NB4 (cell line): ENCODE data around the gene SH2D3C.

Experiments used
- DNase-seq: peaks from one replicate; pipeline ENCODE4 v3.0.0; 2010; ENCODE audit warnings: low read depth
- H3K4me3 ChIP-seq: one replicate; pipeline ENCODE4 v1.5.1; 2011; ENCODE audit warnings: mild to moderate bottlenecking, low read depth, low read length, moderate library complexity
- MYC ChIP-seq: IDR thresholded peaks from 2 replicates; pipeline ENCODE4 v1.6.1; 2011; ENCODE audit warnings: low read depth, low read length
- POLR2A ChIP-seq: IDR thresholded peaks from 2 replicates; pipeline ENCODE4 v1.6.1; 2011; ENCODE audit warnings: mild to moderate bottlenecking; ENCODE audit not compliant: insufficient read length; ENCODE audit errors: extremely low read depth
- TF ChIP-seq, protein P1 (sequence below): IDR thresholded peaks from 2 replicates; pipeline ENCODE4 v1.6.1; 2011; ENCODE audit warnings: low read depth, low read length
- TF ChIP-seq, protein P2 (sequence below): IDR thresholded peaks from one replicate; pipeline ENCODE4 v1.5.1; 2012; ENCODE audit warnings: low read depth, low read length

Gene SH2D3C

DNA sequence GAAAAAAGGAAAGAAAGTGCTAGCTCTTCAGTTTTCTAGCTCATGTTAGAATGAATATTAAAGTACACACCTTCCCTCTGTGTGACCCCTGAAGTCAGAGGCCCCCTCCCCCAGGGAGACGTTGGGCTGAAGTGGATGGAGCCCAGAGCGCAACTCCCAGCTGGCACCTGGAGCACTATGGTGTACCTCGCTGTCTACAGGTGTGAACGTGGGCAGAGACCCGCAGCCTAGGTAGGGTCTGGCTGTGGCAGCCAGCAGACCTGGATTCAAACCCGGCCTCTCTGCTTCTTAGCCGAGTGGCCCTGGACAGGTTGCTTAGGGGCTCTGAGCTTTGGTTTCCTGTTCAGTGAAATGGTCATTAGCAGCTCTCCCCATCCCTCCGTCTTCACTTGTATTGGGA is 49.7 kb downstream of the SH2D3C start:
- no peak for DNase-seq
- TF ChIP-seq, protein P1, sequence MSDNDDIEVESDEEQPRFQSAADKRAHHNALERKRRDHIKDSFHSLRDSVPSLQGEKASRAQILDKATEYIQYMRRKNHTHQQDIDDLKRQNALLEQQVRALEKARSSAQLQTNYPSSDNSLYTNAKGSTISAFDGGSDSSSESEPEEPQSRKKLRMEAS: no peak
- TF ChIP-seq, protein P2, sequence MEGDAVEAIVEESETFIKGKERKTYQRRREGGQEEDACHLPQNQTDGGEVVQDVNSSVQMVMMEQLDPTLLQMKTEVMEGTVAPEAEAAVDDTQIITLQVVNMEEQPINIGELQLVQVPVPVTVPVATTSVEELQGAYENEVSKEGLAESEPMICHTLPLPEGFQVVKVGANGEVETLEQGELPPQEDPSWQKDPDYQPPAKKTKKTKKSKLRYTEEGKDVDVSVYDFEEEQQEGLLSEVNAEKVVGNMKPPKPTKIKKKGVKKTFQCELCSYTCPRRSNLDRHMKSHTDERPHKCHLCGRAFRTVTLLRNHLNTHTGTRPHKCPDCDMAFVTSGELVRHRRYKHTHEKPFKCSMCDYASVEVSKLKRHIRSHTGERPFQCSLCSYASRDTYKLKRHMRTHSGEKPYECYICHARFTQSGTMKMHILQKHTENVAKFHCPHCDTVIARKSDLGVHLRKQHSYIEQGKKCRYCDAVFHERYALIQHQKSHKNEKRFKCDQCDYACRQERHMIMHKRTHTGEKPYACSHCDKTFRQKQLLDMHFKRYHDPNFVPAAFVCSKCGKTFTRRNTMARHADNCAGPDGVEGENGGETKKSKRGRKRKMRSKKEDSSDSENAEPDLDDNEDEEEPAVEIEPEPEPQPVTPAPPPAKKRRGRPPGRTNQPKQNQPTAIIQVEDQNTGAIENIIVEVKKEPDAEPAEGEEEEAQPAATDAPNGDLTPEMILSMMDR: no peak
- TF ChIP-seq POLR2A: no peak
- TF ChIP-seq MYC: no peak
- no peak overlapping the region for H3K4me3 ChIP-seq

DNA sequence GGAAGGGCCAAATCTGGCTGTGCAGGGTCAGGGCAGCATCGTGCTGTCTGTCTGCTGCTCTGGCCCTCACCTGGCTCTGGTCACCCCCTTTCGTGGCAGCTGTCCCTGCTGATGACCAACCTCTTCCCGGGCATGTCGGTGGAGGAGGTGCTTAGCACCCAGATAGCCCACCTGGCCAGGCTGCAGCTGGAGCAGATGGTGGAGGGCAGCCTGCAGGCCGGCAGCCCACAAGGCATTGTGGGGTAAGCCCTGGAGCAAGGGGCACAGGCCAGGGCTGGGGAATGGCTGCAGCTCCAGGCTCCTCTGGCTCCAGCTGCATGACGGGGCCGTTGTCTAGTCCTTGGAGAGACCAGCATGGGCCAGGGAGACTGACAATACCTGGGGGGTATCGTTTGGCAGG is 51.6 kb downstream of the SH2D3C start:
- TF ChIP-seq MYC: no peak
- TF ChIP-seq, protein P1: no peak
- no peak for TF ChIP-seq POLR2A
- TF ChIP-seq, protein P2: no peak
- no peak overlapping the region for H3K4me3 ChIP-seq
- DNase-seq: no peak

DNA sequence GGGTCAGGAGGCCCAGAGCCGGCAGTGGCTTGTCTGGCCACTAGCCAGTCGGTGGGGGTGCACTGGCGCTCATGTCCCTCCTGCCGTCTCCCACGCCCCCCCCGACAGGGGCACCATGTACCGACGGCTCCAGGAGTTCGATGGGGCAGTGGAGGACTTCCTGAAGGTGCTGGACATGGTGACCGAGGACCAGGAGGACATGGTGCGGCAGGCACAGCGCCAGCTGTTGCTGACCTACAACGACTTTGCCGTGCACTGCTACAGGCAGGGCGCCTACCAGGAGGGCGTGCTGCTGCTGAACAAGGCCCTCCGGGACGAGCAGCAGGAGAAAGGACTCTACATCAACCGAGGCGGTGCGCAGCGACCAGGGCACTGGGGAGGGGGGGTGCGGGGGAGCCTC is 54.5 kb downstream of the SH2D3C start:
- H3K4me3 ChIP-seq: no peak overlapping the region
- TF ChIP-seq, protein P2: no peak
- TF ChIP-seq POLR2A (no peak), MYC (no peak)
- TF ChIP-seq, protein P1: no peak
- DNase-seq: no peak

DNA sequence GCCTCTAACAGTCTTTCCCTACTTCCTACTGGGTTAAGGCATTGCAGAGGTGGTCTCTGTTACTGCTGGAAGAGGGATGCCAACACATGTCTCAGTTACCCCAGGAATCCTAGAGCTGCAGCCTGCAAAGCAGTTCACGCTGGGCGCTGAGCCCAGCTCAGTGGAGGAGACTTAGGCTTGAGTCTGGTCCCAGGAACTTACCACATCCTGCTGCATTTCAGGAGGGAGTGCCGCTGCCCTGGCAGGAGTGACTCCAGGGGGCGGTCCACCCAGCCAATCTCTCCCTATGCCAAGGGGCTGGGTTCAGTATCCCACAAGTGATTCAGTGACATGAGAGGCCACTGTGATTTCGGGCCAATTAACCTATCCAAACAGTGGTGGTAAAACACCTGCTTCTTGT is 55.0 kb downstream of the SH2D3C start:
- DNase-seq: no peak
- H3K4me3 ChIP-seq: no peak overlapping the region
- TF ChIP-seq MYC: no peak
- TF ChIP-seq, protein P2: no peak
- no peak for TF ChIP-seq POLR2A
- TF ChIP-seq, protein P1: no peak

DNA sequence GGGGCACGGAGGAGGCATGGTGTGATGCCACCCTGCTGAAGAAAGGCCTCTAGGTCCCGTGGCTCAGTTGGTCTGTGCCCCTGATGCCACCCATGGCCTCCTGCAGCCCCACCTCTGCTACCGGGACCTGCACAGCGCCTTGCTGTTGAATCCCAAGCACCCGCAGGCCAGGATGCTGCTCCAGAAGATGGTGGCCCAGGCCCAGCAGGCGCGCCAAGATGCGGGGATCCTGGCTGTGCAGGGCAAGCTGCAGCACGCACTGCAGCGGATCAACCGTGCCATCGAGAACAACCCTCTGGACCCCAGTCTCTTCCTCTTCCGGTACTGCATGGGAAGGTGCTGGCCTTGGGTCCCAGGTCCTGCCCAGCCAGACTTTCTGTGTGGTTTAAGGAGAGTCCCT is 55.5 kb downstream of the SH2D3C start:
- H3K4me3 ChIP-seq: no peak overlapping the region
- TF ChIP-seq, protein P2: no peak
- TF ChIP-seq, protein P1: no peak
- TF ChIP-seq POLR2A (no peak), MYC (no peak)
- no peak for DNase-seq

DNA sequence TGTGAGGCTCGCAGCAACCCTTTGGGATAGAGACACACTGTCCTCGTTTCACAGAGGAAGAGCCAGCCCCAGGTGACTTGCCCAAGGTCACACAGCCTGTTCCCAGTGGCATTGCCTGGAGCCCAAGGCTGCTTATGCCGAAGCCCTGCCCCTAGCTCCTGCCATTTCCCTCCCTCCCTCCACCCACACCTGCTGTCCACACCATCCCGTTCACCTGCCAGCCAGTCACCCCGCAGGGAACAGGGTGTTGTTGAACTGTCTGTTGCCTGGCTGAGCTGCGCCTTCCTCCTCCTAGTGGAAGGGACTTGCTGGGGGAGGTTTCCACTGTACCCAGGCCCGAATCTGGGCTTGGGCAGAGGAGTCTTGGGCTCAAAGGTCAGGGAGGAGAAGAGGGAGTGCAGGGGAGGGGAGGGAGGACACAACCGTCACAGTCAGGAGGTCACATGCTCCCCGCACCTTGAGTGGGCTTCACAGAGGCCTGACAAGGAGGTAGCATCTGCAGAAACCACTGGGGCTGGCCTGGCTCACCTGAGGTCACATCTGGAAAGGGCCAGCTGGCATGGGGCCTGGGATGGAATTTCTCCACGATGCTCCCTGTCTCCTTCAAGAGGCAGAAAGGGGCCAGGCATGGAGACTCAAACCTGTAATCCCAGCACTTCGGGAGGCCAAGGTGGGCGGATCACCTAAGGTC is 56.3 kb downstream of the SH2D3C start:
- no peak overlapping the region for H3K4me3 ChIP-seq
- no peak for DNase-seq
- TF ChIP-seq POLR2A (no peak), MYC (no peak)
- TF ChIP-seq, protein P2: no peak
- TF ChIP-seq, protein P1: no peak
